Endodermal cell (in vitro differentiated cells): ENCODE data around the gene YAE1. TPM values are rescaled to one million over a fixed set of nuclear protein-coding genes. Genes with fewer than 3 reads are reported as not detected.

Experiments
- DNase-seq: peaks from one replicate; pipeline ENCODE4 v3.0.0-alpha.2; 2017
- H3K27ac ChIP-seq: 2 replicates; pipeline ENCODE4 v1.5.1; 2013; ENCODE audit warnings: mild to moderate bottlenecking, low read depth, low read length, moderate library complexity
- H3K27me3 ChIP-seq: 2 replicates; pipeline ENCODE4 v1.6.1; 2013; ENCODE audit warnings: mild to moderate bottlenecking, low read length, moderate library complexity; ENCODE audit not compliant: insufficient read depth, control insufficient read depth, poor library complexity, severe bottlenecking
- H3K36me3 ChIP-seq: 2 replicates; pipeline ENCODE4 v1.7.0; 2013; ENCODE audit warnings: mild to moderate bottlenecking, low read length, moderate library complexity; ENCODE audit not compliant: control insufficient read depth, insufficient read depth
- H3K4me1 ChIP-seq: one replicate; pipeline ENCODE4 v1.7.0; 2013; ENCODE audit warnings: low read length; ENCODE audit not compliant: control insufficient read depth, insufficient read depth
- H3K4me3 ChIP-seq: 2 replicates; pipeline ENCODE4 v1.5.1; 2013; ENCODE audit warnings: mild to moderate bottlenecking, low read length, moderate library complexity
- H3K9ac ChIP-seq: 2 replicates; pipeline ENCODE4 v1.6.1; 2013; ENCODE audit warnings: mild to moderate bottlenecking, low read length, moderate library complexity; ENCODE audit not compliant: poor library complexity, severe bottlenecking; ENCODE audit errors: extremely low read depth
- H3K9me3 ChIP-seq: 2 replicates; pipeline ENCODE4 v1.6.1; 2013; ENCODE audit warnings: mild to moderate bottlenecking, low read length, moderate library complexity; ENCODE audit not compliant: control insufficient read depth
- H3K27ac Mint-ChIP-seq: 2 replicates; pipeline ENCODE4 v1.8.0; 2020; ENCODE audit warnings: mixed read lengths
- H3K27me3 Mint-ChIP-seq: 2 replicates; pipeline ENCODE4 v1.8.0; 2021; ENCODE audit warnings: mild to moderate bottlenecking, mixed read lengths; ENCODE audit not compliant: insufficient read depth
- H3K36me3 Mint-ChIP-seq: 2 replicates; pipeline ENCODE4 v1.8.0; 2020; ENCODE audit warnings: low read depth, mixed read lengths
- H3K4me1 Mint-ChIP-seq: 2 replicates; pipeline ENCODE4 v1.8.0; 2020; ENCODE audit warnings: mixed read lengths
- H3K4me3 Mint-ChIP-seq: 2 replicates; pipeline ENCODE4 v1.8.0; 2020; ENCODE audit warnings: mild to moderate bottlenecking, moderate library complexity, mixed read lengths
- H3K9me3 Mint-ChIP-seq: 2 replicates; pipeline ENCODE4 v1.8.0; 2020; ENCODE audit warnings: mild to moderate bottlenecking, mixed read lengths
- WGBS, 2 experiments: methylation state at CpG; one replicate each; pipeline versions ENCODE4 v1.1.5 to v1.1.7; 2013; ENCODE audit warnings: missing lambda C conversion rate in 2 of 2, mixed read lengths in 1 of 2; ENCODE audit not compliant: insufficient coverage in 1 of 2, insufficient read length in 1 of 2; 5-methylcytosine and 5-hydroxymethylcytosine counted together
- total RNA-seq, 2 donors: library from RNA; stranded (reverse); fragmentation: NEBNext Ultra II Directional in 1 of 2; extraction: Animal tissue kit (Norgen Biotek cat#: 25700) in 1 of 2; gene quantifications; 2 replicates in 1 of 2; 3 replicates in 1 of 2; pipeline ENCODE4 v1.2.1, GENCODE V29; 2021
- TF ChIP-seq, protein P1 (sequence below): fragments of 200-600 bp; sonication (generic); conservative IDR thresholded peaks from 2 replicates; pipeline ENCODE4 v1.5.0; 2021; ENCODE audit warnings: antibody characterized with exemption, mild to moderate bottlenecking

The YAE1 gene
- total RNA-seq, 2 donors from 2014 or later: 20.9 to 30.0 TPM

DNA sequence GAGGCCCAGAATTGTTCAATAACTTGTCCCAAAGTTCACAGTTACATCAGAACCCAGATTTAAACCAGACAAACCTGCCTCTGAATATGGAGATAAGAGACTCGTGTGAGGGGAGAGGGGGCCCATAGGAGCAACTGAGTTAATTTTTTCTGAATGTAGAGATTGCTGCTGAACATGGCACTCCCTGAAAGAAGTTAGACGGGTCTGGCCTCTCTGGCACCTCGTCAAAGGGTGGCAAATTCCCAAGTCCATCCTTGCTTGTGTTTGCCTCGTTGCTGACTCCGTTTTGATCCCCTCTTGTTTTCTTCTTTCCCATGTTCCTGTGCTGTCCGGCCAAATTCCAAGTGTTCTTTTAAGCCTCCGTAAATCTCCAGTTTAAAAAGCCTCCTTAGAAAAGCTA, 35.2 kb upstream of the YAE1 start:
- Histone ChIP-seq H3K9ac (no peak overlapping the region), H3K36me3 (no peaks in the 10 kb centered on the region), H3K4me3 (no peak overlapping the region), H3K27ac (no peak overlapping the region), H3K9me3 (no peaks in the 10 kb centered on the region), H3K27me3 (no peaks in the 10 kb centered on the region), H3K4me1 (no peaks in the 10 kb centered on the region)
- H3K9me3 Mint-ChIP-seq: no peaks in the 10 kb centered on the region
- H3K36me3 Mint-ChIP-seq: no peaks in the 10 kb centered on the region
- TF ChIP-seq, protein P1, sequence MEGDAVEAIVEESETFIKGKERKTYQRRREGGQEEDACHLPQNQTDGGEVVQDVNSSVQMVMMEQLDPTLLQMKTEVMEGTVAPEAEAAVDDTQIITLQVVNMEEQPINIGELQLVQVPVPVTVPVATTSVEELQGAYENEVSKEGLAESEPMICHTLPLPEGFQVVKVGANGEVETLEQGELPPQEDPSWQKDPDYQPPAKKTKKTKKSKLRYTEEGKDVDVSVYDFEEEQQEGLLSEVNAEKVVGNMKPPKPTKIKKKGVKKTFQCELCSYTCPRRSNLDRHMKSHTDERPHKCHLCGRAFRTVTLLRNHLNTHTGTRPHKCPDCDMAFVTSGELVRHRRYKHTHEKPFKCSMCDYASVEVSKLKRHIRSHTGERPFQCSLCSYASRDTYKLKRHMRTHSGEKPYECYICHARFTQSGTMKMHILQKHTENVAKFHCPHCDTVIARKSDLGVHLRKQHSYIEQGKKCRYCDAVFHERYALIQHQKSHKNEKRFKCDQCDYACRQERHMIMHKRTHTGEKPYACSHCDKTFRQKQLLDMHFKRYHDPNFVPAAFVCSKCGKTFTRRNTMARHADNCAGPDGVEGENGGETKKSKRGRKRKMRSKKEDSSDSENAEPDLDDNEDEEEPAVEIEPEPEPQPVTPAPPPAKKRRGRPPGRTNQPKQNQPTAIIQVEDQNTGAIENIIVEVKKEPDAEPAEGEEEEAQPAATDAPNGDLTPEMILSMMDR: no peak
- DNase-seq: no peak
- peaks cover 27% of the 10 kb centered on the region for H3K4me1 Mint-ChIP-seq
- H3K27ac Mint-ChIP-seq: no peak overlapping the region
- H3K27me3 Mint-ChIP-seq: no peaks in the 10 kb centered on the region
- no peak overlapping the region for H3K4me3 Mint-ChIP-seq
- WGBS, 2 experiments: 79 to 80% methylated on average over 7 of the region's 7 CpGs

- Histone ChIP-seq H3K9ac (no peak overlapping the region), H3K36me3 (no peaks in the 10 kb centered on the region), H3K27me3 (no peaks in the 10 kb centered on the region), H3K27ac (no peak overlapping the region), H3K4me3 (no peak overlapping the region), H3K9me3 (no peaks in the 10 kb centered on the region), H3K4me1 (no peaks in the 10 kb centered on the region)
- 91 to 97% methylated on average over 3 to 5 of the region's 5 CpGs for WGBS, 2 experiments
- TF ChIP-seq, protein P1: no peak
- no peaks in the 10 kb centered on the region for H3K27me3 Mint-ChIP-seq
- no peak overlapping the region for H3K27ac Mint-ChIP-seq
- H3K9me3 Mint-ChIP-seq: no peaks in the 10 kb centered on the region
- no peaks in the 10 kb centered on the region for H3K36me3 Mint-ChIP-seq
- no peak for DNase-seq
- H3K4me1 Mint-ChIP-seq: peaks cover 27% of the 10 kb centered on the region
- no peak overlapping the region for H3K4me3 Mint-ChIP-seq
Observed at GRCh38 chr7:39531818-39532217, 34.4 kb upstream of the YAE1 start.

DNA sequence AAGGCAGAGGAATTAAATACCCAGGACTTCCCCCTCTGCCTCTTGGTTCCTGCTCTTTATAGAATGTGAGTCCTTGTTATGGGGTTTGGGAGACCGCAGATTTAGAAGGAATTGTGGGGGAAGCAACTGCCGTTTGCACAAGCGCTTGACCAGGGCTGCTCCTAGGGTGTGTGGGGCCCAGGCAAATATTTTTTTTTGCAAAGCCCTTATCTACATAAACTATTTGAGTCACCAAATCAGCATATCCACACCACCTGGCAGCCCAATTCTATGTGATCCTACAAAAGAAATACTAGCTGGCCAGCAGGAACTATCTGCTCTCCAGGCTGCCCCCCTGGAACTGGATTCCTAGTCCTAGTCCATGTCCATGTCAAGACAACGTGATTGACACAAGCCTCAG, 33.4 kb upstream of the YAE1 start:
- Histone ChIP-seq H3K27ac (no peak overlapping the region), H3K27me3 (no peaks in the 10 kb centered on the region), H3K4me3 (no peak overlapping the region), H3K36me3 (no peaks in the 10 kb centered on the region), H3K9ac (no peak overlapping the region), H3K4me1 (no peaks in the 10 kb centered on the region), H3K9me3 (no peaks in the 10 kb centered on the region)
- H3K27ac Mint-ChIP-seq: no peak overlapping the region
- H3K27me3 Mint-ChIP-seq: no peaks in the 10 kb centered on the region
- TF ChIP-seq, protein P1: no peak
- 86 to 100% methylated on average over 2 to 4 of the region's 4 CpGs for WGBS, 2 experiments
- H3K4me1 Mint-ChIP-seq: peaks cover 27% of the 10 kb centered on the region
- H3K36me3 Mint-ChIP-seq: no peaks in the 10 kb centered on the region
- no peak for DNase-seq
- H3K9me3 Mint-ChIP-seq: no peaks in the 10 kb centered on the region
- no peak overlapping the region for H3K4me3 Mint-ChIP-seq
